Small intestine (tissue), 16 donors: Measurements from ENCODE around the gene TAF11L10. TPM values are rescaled to one million over a fixed set of nuclear protein-coding genes. Genes with fewer than 3 reads are reported as not detected.
"Not testable (repeated sequence)": the region's sequence is repeated elsewhere in the genome, so short reads cannot be mapped to it uniquely, and the experiment has no call there.

Experiments
- DNase-seq, 2 donors: peaks; one replicate each; pipeline versions ENCODE4 v3.0.0 to v3.0.0-alpha.2; 2013
- FAIRE-seq: peaks from 2 replicates; lab custom pipeline; 2012; peaks lifted over from hg19 to GRCh38; lab: Jason Lieb, UNC
- H3K27ac ChIP-seq, 3 donors: one replicate each; pipeline ENCODE4 v1.5.1; 2013; ENCODE audit warnings: low read length in 2 of 3, mild to moderate bottlenecking in 2 of 3, control low read depth in 1 of 3, inconsistent platforms in 1 of 3, low read depth in 1 of 3, moderate library complexity in 1 of 3
- H3K27me3 ChIP-seq, 3 donors: one replicate each; pipeline ENCODE4 v1.6.1; 2013; ENCODE audit warnings: low read length in 3 of 3, inconsistent platforms in 1 of 3; ENCODE audit not compliant: control insufficient read depth in 3 of 3, insufficient read depth in 3 of 3
- H3K36me3 ChIP-seq, 3 donors: one replicate each; pipeline ENCODE4 v1.6.1; 2013; ENCODE audit warnings: low read length in 3 of 3, inconsistent platforms in 1 of 3, low read depth in 1 of 3, mild to moderate bottlenecking in 1 of 3, moderate library complexity in 1 of 3; ENCODE audit not compliant: control insufficient read depth in 3 of 3, insufficient read depth in 2 of 3
- H3K4me1 ChIP-seq, 3 donors: one replicate each; pipeline ENCODE4 v1.6.1; 2013; ENCODE audit warnings: low read length in 2 of 3, inconsistent platforms in 1 of 3, low read depth in 1 of 3, mild to moderate bottlenecking in 1 of 3, moderate library complexity in 1 of 3; ENCODE audit not compliant: control insufficient read depth in 3 of 3, insufficient read depth in 2 of 3
- H3K4me3 ChIP-seq, 3 donors: one replicate each; pipeline ENCODE4 v1.5.1; 2013; ENCODE audit warnings: low read length in 3 of 3, control low read depth in 1 of 3, inconsistent platforms in 1 of 3, low read depth in 1 of 3, mild to moderate bottlenecking in 1 of 3, moderate library complexity in 1 of 3
- H3K9me3 ChIP-seq, 2 donors: one replicate each; pipeline ENCODE4 v1.6.1; 2013; ENCODE audit warnings: low read depth in 1 of 2, low read length in 1 of 2; ENCODE audit not compliant: control insufficient read depth in 2 of 2, insufficient read depth in 1 of 2
- WGBS, 3 donors: extraction: QIAGEN DNeasy Blood & Tissue Kit; methylation state at CpG; one replicate each; pipeline ENCODE4 v1.1.7; 2013; 5-methylcytosine and 5-hydroxymethylcytosine counted together
- long read RNA-seq, 10 donors: transcript quantifications; one replicate each; lab custom pipeline, GENCODE V29; 2026
- polyA plus RNA-seq, 4 donors: library from polyadenylated mRNA; stranded (reverse) in 3 of 4; unstranded in 1 of 4; fragments of 200-250 nt in 3 of 4; fragments of 120-200 nt in 1 of 4; gene quantifications; one replicate each; pipeline versions ENCODE4 v1.2.1 to v1.2.3, GENCODE V29; 2013
- donor health status: healthy with polysubstance abuse.
- donor health status: control.
- donor health status: control.
- donor health status: Bipolar disorder and iron deficiency.
- donor health status: healthy.

Gene TAF11L10
- not detected for polyA plus RNA-seq
- long read RNA-seq, donor 1, result 0 reads
- long read RNA-seq, donor 2, result 0 reads
- long read RNA-seq, donor 3, result 0 reads
- long read RNA-seq, donor 4, result 0 reads
- long read RNA-seq, donor 5, result 0 reads
- long read RNA-seq, donor 6, result 0 reads
- long read RNA-seq, donor 7, result 0 reads
- long read RNA-seq, donor 8, result 0 reads
- long read RNA-seq, donor 9, result 0 reads
- long read RNA-seq, donor 10, result 0 reads

DNA sequence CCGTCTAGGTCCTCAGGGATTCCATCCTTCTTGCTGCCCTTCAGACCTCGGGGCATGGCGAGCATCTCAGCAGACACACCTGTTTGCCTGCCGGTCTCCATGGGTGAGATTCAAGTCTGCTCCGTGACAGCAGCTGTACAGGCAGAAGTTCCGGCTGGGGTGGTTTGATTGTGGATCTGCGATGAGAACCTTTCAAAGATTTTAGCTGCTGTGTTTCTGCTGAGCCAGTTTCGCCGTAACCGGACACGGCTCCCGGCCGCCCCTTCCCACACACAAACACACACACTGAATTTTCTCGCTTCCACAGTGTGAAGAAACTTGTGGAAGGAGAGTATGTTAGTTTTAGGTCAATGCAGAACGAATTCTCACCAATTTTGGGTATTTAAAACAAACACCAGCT, at the start of gene TAF11L10:
TSS of gene TAF11L10 (minus strand) at position 101 of the 400 bp plus-strand sequence.
- H3K4me1 ChIP-seq, FAIRE-seq, H3K4me3 ChIP-seq, H3K27ac ChIP-seq, H3K27me3 ChIP-seq, H3K36me3 ChIP-seq, DNase-seq: not testable (repeated sequence)
- H3K9me3 ChIP-seq, result peaks cover 0 to 11% of the 10 kb centered on the region in 2 donors
- WGBS, 3 donors, result no CpG with 5 or more reads among the region's 15 CpGs

DNA sequence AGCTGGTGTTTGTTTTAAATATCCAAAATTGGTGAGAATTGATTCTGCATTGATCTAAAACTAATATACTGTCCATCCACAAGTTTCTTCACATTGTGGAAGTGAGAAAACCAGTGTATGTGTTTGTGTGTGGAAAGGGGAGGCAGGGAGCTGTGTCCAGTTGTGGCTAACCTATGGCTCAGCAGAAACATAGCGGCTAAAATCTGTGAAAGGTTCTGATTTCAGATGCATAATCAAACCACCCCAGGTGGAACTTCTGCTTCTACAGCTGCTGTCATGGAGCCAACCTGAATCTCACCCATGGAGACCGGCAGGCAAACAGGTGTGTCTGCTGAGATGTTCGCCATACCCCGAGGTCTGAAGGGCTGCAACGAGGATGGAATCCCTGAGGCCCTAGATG, 36.5 kb upstream of the TAF11L10 start, which contains the start of gene TAF11L14:
TSS of gene TAF11L14 (plus strand) at position 301 of the 400 bp plus-strand sequence.
- no peak for FAIRE-seq
- WGBS, 3 donors, result 77 to 86% (median 85%) methylated on average over 5 of the region's 5 CpGs
- DNase-seq, result no peak
- Histone ChIP-seq H3K4me1 (no peaks in the 10 kb centered on the region), H3K9me3 (peaks cover 0 to 8% of the 10 kb centered on the region in 2 donors), H3K36me3 (no peaks in the 10 kb centered on the region), H3K27me3 (no peaks in the 10 kb centered on the region), H3K4me3 (no peak within 1 kb of the TSS), H3K27ac (no peak within 1 kb of the TSS)

DNA sequence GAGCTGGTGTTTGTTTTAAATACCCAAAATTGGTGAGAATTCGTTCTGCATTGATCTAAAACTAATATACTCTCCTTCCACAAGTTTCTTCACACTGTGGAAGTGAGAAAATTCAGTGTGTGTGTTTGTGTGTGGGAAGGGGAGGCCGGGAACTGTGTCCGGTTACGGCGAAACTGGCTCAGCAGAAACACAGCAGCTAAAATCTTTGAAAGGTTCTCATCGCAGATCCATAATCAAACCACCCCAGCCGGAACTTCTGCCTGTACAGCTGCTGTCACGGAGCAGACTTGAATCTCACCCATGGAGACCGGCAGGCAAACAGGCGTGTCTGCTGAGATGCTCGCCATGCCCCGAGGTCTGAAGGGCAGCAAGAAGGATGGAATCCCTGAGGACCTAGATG, 34.2 kb upstream of the TAF11L10 start, which contains the start of gene TAF11L13:
TSS of gene TAF11L13 (plus strand) at position 301 of the 400 bp plus-strand sequence.
- not testable (repeated sequence) for H3K4me1 ChIP-seq, H3K9me3 ChIP-seq, DNase-seq, H3K4me3 ChIP-seq, H3K27ac ChIP-seq, FAIRE-seq, H3K36me3 ChIP-seq, H3K27me3 ChIP-seq
- 65 to 83% (median 77%) methylated on average over 4 to 9 of the region's 12 CpGs for WGBS, 3 donors

DNA sequence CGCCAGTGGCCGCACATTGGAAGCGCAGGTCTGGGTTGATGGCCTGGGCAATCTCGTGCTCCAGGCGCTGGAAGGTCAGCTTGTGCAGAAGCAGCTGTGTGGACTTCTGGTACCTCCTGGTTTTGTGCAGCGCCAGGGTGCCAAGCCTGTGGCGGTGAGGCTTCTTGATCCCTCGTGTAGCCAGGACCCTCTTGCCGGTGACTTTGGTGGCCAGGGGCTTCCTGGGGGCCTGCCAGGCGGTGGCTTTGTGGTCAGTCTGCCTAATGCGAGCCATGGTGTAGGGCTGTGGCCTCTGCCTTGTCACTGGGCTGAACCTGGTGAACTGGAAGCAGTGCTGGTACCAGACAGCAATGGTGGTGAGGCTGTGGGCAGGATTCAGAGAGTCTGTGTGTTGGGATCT, 28.1 kb upstream of the TAF11L10 start:
- 82 to 92% (median 90%) methylated on average over 11 of the region's 11 CpGs for WGBS, 3 donors
- Histone ChIP-seq H3K27ac (no peak overlapping the region), H3K27me3 (no peaks in the 10 kb centered on the region), H3K4me1 (no peaks in the 10 kb centered on the region), H3K9me3 (peaks cover 0 to 3% of the 10 kb centered on the region in 2 donors), H3K36me3 (no peaks in the 10 kb centered on the region), H3K4me3 (no peak overlapping the region)
- no peak for FAIRE-seq
- DNase-seq, result no peak

DNA sequence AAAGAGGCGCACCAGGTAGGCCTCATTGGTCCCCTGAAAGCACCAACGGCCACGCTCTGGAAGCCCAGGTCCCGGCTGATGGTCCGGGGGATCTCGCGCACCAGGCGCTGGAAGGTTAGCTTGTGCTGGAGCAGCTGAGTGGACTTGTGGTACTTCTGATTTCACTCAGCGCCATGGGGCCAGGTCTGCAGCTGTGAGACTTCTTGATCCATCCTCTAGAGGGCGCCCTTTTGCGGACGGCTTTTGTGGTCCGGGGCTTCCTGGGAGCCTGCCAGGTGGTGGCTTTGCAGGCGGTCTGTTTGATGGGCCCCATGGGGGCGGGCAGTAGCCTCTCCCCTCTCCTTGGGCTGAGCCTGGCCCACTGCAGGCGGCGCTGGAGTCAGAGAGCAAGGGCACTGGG, 23.0 kb upstream of the TAF11L10 start:
- no peak for FAIRE-seq
- H3K9me3 ChIP-seq, result peaks cover 0 to 10% of the 10 kb centered on the region in 2 donors
- H3K27ac ChIP-seq, result no peak overlapping the region
- WGBS, 3 donors, result 81 to 86% (median 86%) methylated on average over 15 to 17 of the region's 17 CpGs
- no peak overlapping the region for H3K4me3 ChIP-seq
- no peak for DNase-seq
- H3K4me1 ChIP-seq, result no peaks in the 10 kb centered on the region
- H3K36me3 ChIP-seq, result no peaks in the 10 kb centered on the region
- no peaks in the 10 kb centered on the region for H3K27me3 ChIP-seq

DNA sequence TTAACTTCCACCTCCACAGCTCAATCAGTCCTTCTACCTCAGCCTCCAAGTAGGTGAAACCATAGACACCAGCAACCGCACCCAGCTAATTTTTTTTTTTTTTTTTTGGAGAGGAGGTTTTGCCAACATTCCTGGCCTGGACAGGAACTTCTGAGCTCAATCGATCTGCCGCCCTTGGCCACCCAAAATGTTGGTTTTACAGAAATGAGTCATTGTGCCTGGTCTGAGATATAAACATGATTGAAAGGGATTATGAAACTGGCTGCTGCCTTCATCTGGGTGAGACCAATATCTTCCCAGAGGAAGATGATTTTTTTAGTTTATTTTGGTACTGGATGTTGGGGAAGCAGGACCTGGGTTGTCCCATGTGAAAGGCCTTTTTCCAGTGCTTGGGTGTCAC, 21.7 kb upstream of the TAF11L10 start:
- H3K9me3 ChIP-seq, result peaks cover 0 to 14% of the 10 kb centered on the region in 2 donors
- no peak for FAIRE-seq
- 83 to 100% (median 89%) methylated on average over 1 to 3 of the region's 3 CpGs for WGBS, 3 donors
- no peak for DNase-seq
- H3K27ac ChIP-seq, result no peak overlapping the region
- H3K36me3 ChIP-seq, result no peaks in the 10 kb centered on the region
- no peaks in the 10 kb centered on the region for H3K27me3 ChIP-seq
- no peak overlapping the region for H3K4me3 ChIP-seq
- no peaks in the 10 kb centered on the region for H3K4me1 ChIP-seq

DNA sequence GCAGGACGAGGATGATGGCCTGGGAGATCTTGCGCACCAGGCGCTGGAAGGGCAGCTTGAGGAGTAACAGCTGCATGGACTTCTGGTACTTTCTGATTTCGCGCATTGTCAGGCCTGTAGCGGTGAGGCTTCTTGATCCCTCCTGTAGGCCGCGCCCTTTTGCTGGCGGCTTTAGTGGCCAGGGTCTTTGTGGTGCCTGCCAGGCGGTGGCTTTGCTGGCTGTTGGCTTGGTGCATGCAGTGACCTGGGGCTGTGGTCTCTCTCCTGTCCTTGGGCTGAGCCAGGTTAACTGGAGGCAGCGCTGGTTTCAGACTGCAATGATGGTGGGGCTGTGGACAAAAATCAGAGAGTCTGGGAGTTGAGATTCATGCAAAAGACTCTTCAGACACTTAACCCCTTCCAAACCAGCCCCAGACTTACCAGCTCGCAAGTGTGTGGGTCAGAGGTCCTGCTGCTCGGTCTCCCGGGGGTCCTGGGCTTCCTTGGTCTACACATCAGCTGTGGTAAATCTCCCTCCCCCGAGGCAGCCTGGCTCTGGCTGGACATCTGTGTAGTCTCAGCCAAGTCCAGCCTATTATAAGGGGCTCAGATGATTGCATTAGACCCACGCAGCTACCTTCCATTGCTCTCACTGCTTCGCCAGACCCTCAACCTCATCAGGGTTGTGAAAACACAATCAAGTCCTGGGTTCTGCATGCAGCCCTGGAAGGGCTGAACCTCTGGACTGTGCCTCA, 17.4 kb upstream of the TAF11L10 start:
- H3K27me3 ChIP-seq, result no peaks in the 10 kb centered on the region
- no peaks in the 10 kb centered on the region for H3K4me1 ChIP-seq
- no peaks in the 10 kb centered on the region for H3K36me3 ChIP-seq
- H3K27ac ChIP-seq, result no peak overlapping the region
- 86 to 87% (median 87%) methylated on average over 17 of the region's 17 CpGs for WGBS, 3 donors
- H3K9me3 ChIP-seq, result peaks cover 0 to 10% of the 10 kb centered on the region in 2 donors
- H3K4me3 ChIP-seq, result no peak overlapping the region
- DNase-seq (no peak), FAIRE-seq (no peak)

DNA sequence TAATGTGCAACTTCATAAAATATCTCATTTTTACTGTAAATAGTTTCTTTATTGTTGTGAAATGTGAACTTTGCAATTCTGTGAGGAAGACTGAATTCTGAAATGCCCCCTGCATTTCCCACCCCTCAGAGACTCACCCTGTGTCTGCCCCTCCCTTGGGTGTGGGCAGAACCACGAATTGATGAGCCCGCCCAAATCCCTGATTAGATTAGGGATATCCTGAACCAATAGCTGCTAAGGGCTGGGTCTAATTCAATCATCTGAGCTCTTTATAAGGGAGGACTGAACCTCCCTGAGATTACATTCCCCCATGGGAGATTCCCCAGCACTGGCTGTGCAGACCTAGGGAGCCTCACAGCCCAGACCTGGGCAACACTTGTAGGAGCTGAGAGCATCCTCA, 12.5 kb upstream of the TAF11L10 start, which contains the start of gene TAF11L12:
TSS of gene TAF11L12 (plus strand) at position 301 of the 400 bp plus-strand sequence.
- H3K4me1 ChIP-seq, H3K4me3 ChIP-seq, H3K27me3 ChIP-seq, FAIRE-seq, DNase-seq, H3K9me3 ChIP-seq, H3K27ac ChIP-seq, H3K36me3 ChIP-seq: not testable (repeated sequence)
- 46 to 68% (median 63%) methylated on average over 2 of the region's 2 CpGs for WGBS, 3 donors
